ENCODE data around the gene CD58.
A peak's percentile ranks its signal among the peaks of the same experiment; 100 is the strongest.
"Not testable (repeated sequence)": the region's sequence is repeated elsewhere in the genome, so short reads cannot be mapped to it uniquely, and the experiment has no call there.

Gene CD58, protein sequence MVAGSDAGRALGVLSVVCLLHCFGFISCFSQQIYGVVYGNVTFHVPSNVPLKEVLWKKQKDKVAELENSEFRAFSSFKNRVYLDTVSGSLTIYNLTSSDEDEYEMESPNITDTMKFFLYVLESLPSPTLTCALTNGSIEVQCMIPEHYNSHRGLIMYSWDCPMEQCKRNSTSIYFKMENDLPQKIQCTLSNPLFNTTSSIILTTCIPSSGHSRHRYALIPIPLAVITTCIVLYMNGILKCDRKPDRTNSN

GRCh38 chr1:116570358-116571214, at the start of gene CD58:
Gene CD58 (minus strand): TSS chr1:116571026. CDS start chr1:116570972, 54 bp downstream.
- peak; percentile 91 to 92 for DNase-seq

- DNase-seq = not testable (repeated sequence)
Observed at GRCh38 chr1:116620392-116620791, 49.6 kb upstream of the CD58 start.

- not testable (repeated sequence) for DNase-seq
Observed at GRCh38 chr1:116619106-116619505, 48.3 kb upstream of the CD58 start.

GRCh38 chr1:116617808-116618207, 47.0 kb upstream of the CD58 start:
- DNase-seq = not testable (repeated sequence)

GRCh38 chr1:116613825-116614224, 43.0 kb upstream of the CD58 start:
- not testable (repeated sequence) for DNase-seq

DNA sequence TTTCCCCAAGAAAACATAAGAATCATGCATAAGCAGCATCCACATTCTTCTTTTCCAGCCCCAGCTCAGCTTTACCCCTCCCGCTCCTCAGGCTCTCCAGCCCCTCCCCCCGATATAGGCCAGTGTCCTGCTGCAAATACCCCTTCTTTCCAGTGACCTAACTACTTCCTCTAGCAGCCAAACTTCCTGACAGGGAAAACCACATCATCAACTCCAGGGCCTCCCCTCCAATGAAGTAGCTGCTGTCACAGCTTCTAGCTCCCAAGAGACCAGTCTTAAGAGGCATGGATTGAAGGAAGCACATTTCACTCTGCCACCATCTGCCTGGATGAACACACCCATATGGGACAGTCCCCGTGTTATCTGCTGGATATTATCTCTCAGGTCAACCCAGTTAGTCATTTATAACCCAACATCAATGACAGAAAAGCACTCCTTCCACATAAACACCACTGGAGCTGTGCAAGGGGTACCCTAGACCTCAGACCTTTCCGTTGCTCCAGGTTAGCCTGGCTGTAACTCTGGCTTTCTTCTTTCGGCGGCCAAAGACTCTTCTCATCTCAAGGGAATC, 39.1 kb upstream of the CD58 start:
- not testable (repeated sequence) for DNase-seq

GRCh38 chr1:116608841-116609240, 38.0 kb upstream of the CD58 start:
- DNase-seq = not testable (repeated sequence)

DNA sequence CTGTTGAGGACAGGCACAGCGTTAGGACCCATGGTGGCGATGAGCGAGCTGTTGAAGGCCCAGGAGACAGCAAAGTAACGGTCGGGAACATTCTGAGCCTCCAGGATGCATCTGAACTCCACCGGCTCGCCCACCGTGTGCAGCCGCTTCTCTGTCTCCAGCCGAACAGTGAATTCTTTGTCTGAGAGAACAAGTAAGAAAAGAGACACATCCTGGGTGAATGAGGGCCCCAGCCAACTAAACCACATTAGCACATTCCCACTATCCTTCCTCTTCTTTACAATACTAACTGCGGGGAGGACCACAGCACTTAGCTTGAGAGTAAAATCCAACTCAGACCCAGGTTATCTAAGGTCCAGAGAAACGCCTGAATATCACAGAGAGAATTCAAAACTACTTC, 37.3 kb upstream of the CD58 start:
- DNase-seq = not testable (repeated sequence)

DNA sequence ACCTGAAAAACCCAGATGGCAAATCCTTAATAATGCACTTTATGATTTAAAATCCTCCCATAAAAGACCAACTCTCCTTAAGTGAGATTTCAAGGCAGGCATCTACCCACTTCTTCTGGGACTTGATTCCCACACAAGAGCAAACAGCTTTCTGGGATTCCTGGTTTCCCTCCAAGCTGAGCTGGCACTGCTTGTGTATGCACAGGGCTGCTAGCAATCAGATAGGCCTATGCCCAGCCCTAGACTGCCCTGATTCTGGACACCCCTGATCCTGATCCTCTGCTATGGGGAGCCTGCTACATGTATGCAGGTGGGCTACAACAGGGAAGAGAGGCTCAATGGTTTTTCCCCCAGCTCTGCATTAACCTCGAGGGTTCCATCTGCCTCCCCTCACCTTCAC, 36.6 kb upstream of the CD58 start:
- DNase-seq = not testable (repeated sequence)

- not testable (repeated sequence) for DNase-seq
Observed at GRCh38 chr1:116606067-116606466, 35.2 kb upstream of the CD58 start.

GRCh38 chr1:116605315-116605714, 34.5 kb upstream of the CD58 start:
- no peak for DNase-seq

- not testable (repeated sequence) for DNase-seq
Observed at GRCh38 chr1:116604408-116604807, 33.6 kb upstream of the CD58 start.

DNA sequence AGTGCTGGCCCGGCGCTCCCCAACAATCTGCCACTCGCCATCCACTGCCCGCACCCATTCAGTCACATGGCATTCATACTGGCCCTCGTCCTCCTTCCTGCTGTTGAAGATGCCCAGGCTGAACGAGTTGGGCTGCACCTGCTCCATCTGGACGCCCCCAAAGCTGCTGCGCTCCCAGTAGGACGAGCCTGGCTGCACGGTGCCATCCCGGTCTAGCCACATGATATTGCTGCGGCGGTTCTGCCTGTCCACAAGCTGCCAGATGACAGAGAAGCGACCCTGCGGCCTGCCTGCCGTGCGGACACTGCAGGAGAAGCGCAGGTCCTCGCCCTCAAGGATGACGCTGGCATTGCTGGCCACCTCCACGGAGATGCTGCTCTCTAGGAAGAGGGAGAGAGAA, 32.8 kb upstream of the CD58 start:
- DNase-seq = not testable (repeated sequence)

DNA sequence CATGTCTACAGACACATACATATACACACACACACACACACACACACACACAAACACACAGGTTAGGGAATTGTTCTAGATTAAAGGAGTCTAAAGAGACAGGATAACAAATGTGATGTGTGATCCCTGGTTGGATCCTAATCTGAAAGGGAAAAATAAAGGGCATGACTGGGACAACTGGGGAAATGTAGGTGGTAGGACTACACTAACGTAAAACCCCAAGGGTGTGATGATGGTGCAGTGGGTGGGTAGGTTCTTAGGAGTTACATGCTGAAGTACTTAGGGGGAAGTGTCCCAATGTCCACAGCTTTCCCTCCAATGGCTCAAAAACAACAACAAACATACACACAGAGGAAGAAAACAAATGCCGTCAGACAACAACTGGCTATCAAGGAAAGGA, 28.5 kb upstream of the CD58 start:
- not testable (repeated sequence) for DNase-seq

- not testable (repeated sequence) for DNase-seq
Observed at GRCh38 chr1:116598420-116599036, 27.7 kb upstream of the CD58 start.

DNA sequence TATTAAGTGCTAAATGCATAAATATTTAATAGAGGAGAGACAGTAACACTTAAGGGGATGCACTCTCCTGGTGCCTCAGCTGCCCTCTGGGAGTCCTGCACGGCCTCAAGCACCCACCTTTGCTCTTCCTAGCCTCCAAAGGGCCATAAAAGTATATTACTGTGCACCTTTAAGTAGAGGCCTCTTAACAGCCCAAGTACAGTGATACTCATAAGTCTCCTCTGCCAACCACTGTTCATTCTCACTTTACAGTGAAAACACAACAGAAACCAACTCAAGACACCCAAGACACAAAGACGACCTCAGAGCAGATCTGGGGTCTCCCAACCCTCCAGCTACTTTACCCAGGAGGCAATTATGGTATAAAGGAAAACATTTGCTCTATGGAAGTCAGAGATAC, 26.6 kb upstream of the CD58 start:
- not testable (repeated sequence) for DNase-seq

GRCh38 chr1:116596742-116597307, 26.0 kb upstream of the CD58 start:
- not testable (repeated sequence) for DNase-seq

GRCh38 chr1:116595946-116596741, 25.3 kb upstream of the CD58 start:
- DNase-seq = peak; percentile 40 to 57

DNA sequence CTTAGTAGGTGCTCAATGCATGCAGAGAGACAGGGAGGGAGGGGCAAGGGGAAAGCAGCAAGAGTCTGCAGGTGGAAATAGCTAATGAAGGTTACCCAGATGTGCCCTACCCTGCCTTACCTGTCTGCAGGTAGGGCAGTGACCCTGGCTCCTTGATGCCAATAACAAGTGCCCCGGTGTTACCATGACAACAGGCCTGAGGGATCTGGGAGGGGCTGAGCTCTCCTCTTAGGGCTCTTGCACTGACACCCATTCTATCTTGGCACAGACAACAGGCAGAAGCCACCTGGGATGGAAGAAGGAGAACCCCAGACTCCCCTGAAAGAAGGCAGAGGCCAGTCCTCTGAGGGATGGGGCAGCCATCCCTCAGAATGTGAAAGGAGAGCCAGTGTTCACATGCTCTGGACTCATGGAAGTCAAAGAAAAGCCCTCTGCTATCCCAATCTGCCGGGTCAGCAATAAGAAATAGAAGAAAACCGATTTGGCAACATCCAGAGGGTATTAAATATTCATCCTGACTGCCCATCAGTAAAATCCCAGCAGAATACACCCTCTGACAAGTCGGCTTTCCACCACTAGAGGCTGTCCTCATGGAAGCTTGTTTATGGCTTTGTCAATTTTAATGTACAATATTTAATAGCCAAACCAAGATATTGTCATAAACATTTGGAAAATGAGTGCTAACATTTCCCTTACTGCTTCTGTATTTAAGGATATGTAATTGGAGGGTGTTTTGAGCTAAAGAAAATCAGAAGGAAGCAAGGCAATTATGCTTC, 24.4 kb upstream of the CD58 start:
- DNase-seq = not testable (repeated sequence)

- not testable (repeated sequence) for DNase-seq
Observed at GRCh38 chr1:116593977-116594376, 23.2 kb upstream of the CD58 start.

GRCh38 chr1:116593401-116593800, 22.6 kb upstream of the CD58 start:
- not testable (repeated sequence) for DNase-seq

Measured in activated CD4-positive, alpha-beta T cell treated with anti-CD3 and anti-CD28 coated beads, Interleukin-2, amount 50 U/mL, for 48 hours (primary cell).